Mesendoderm (in vitro differentiated cells): Measurements from ENCODE around the gene CTBP1.

Experiments used
- DNase-seq: peaks from one replicate; pipeline ENCODE4 v3.0.0; 2013
- H2AK5ac ChIP-seq: 2 replicates; pipeline ENCODE4 v1.6.1; 2013; ENCODE audit warnings: low read length, inconsistent platforms
- H2BK120ac ChIP-seq: 2 replicates; pipeline ENCODE4 v1.6.1; 2013; ENCODE audit warnings: low read depth, mild to moderate bottlenecking, low read length, moderate library complexity, mixed read lengths
- H2BK15ac ChIP-seq: replicated peaks from 2 replicates; pipeline ENCODE4 v1.6.1; 2013; ENCODE audit warnings: low read depth, mild to moderate bottlenecking, moderate library complexity
- H2BK5ac ChIP-seq: 2 replicates; pipeline ENCODE4 v1.6.1; 2013; ENCODE audit warnings: low read length, inconsistent platforms
- H3K18ac ChIP-seq: 2 replicates; pipeline ENCODE4 v1.6.1; 2013; ENCODE audit warnings: mild to moderate bottlenecking, low read length, mixed read lengths
- H3K23ac ChIP-seq: one replicate; pipeline ENCODE4 v1.6.1; 2013; ENCODE audit warnings: low read length
- H3K27ac ChIP-seq: 2 replicates; pipeline ENCODE4 v1.5.1; 2013; ENCODE audit warnings: low read depth, mild to moderate bottlenecking, inconsistent platforms, low read length, moderate library complexity
- H3K27me3 ChIP-seq: 2 replicates; pipeline ENCODE4 v1.6.1; 2013; ENCODE audit warnings: low read length, control low read depth, mild to moderate bottlenecking, inconsistent platforms; ENCODE audit not compliant: insufficient read depth, poor library complexity
- H3K36me3 ChIP-seq: 2 replicates; pipeline ENCODE4 v1.6.1; 2013; ENCODE audit warnings: low read length, inconsistent platforms; ENCODE audit not compliant: control insufficient read depth, insufficient read depth
- H3K4ac ChIP-seq: one replicate; pipeline ENCODE4 v1.6.1; 2013; ENCODE audit warnings: low read depth, mild to moderate bottlenecking, low read length, moderate library complexity
- H3K4me1 ChIP-seq: 2 replicates; pipeline ENCODE4 v1.6.1; 2013; ENCODE audit warnings: low read depth, low read length, inconsistent platforms; ENCODE audit not compliant: control insufficient read depth
- H3K4me2 ChIP-seq: 2 replicates; pipeline ENCODE4 v1.6.1; 2013; ENCODE audit warnings: low read length
- H3K4me3 ChIP-seq: 2 replicates; pipeline ENCODE4 v1.5.1; 2013; ENCODE audit warnings: mild to moderate bottlenecking, low read length
- H3K56ac ChIP-seq: one replicate; pipeline ENCODE4 v1.6.1; 2013; ENCODE audit warnings: low read length
- H3K79me1 ChIP-seq: 2 replicates; pipeline ENCODE4 v1.6.1; 2013; ENCODE audit warnings: low read length, inconsistent platforms
- H3K79me2 ChIP-seq: 2 replicates; pipeline ENCODE4 v1.6.1; 2013; ENCODE audit warnings: mild to moderate bottlenecking, low read length; ENCODE audit not compliant: control insufficient read depth, insufficient read depth
- H3K9ac ChIP-seq: 2 replicates; pipeline ENCODE4 v1.6.1; 2013; ENCODE audit warnings: low read length, inconsistent platforms
- H4K5ac ChIP-seq: one replicate; pipeline ENCODE4 v1.6.1; 2013; ENCODE audit warnings: low read length
- H4K8ac ChIP-seq: one replicate; pipeline ENCODE4 v1.6.1; 2013; ENCODE audit warnings: low read depth, mild to moderate bottlenecking, control low read depth, low read length, moderate library complexity
- WGBS: extraction: QIAGEN DNeasy Blood & Tissue Kit; methylation state at CpG from one replicate; pipeline ENCODE4 v1.1.7; 2013; ENCODE audit warnings: low lambda C conversion rate, missing lambda C conversion rate; ENCODE audit not compliant: insufficient coverage; ENCODE audit errors: extremely low coverage; 5-methylcytosine and 5-hydroxymethylcytosine counted together

Gene CTBP1

DNA sequence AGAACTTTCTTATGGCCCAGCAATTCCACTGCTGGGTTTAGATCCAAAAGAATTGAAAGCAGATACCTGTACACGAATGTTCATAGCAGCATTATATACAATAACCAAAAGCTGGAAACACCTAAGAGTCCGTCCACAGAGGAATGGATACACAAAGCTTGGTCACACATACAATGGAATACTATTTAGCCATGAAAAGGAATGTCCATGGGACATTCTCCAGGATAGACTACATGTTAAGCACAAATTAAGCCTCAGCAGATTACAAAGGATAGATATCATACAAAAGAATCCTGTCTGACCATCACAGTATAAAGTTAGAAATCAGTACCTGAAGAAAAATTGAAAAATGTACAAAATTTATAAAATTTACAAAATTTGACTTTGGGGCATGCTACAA is 28.1 kb upstream of the CTBP1 start:
- no peaks in the 10 kb centered on the region for H3K4me1 ChIP-seq
- H3K18ac ChIP-seq: no peak overlapping the region
- no peak overlapping the region for H3K27ac ChIP-seq
- no peaks in the 10 kb centered on the region for H3K36me3 ChIP-seq
- H3K79me2 ChIP-seq: no peaks in the 10 kb centered on the region
- DNase-seq: no peak
- WGBS: no CpG with 5 or more reads among the region's 2 CpGs
- H4K5ac ChIP-seq: no peak overlapping the region
- no peaks in the 10 kb centered on the region for H3K79me1 ChIP-seq
- no peak overlapping the region for H3K4ac ChIP-seq
- H3K4me2 ChIP-seq: no peak overlapping the region
- no peak overlapping the region for H2BK15ac ChIP-seq
- H2AK5ac ChIP-seq: no peak overlapping the region
- H3K23ac ChIP-seq: no peak overlapping the region
- no peak overlapping the region for H3K4me3 ChIP-seq
- H2BK5ac ChIP-seq: no peak overlapping the region
- H3K27me3 ChIP-seq: no peaks in the 10 kb centered on the region
- no peak overlapping the region for H3K9ac ChIP-seq
- H3K56ac ChIP-seq: no peak overlapping the region
- H2BK120ac ChIP-seq: no peak overlapping the region
- H4K8ac ChIP-seq: no peak overlapping the region

DNA sequence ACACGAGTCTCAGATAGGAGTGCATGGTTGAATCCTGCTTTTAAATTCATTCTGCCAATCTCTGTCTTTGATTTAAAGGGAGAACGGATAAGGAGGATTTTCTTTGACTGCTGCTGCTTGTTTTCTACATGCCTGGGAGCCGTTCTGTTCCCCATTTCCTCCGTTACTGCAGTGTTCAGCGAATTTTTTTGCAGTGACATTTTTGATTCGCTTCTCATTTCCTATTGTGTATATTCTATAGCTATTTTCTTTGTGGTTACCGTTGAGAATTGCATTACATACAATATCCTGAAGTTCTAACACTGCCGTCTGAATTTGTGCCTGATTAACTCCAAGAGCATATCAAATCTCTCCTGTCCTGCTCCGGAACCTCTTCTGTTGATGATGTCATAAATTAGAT is 25.9 kb upstream of the CTBP1 start:
- Histone ChIP-seq H3K4me2 (no peak overlapping the region), H3K56ac (no peak overlapping the region), H3K27ac (no peak overlapping the region), H3K23ac (no peak overlapping the region), H3K27me3 (no peaks in the 10 kb centered on the region), H4K8ac (no peak overlapping the region), H3K4me1 (no peaks in the 10 kb centered on the region), H4K5ac (no peak overlapping the region), H2BK120ac (no peak overlapping the region), H3K36me3 (no peaks in the 10 kb centered on the region), H3K4ac (no peak overlapping the region), H3K18ac (no peak overlapping the region), H3K79me1 (no peaks in the 10 kb centered on the region), H2AK5ac (no peak overlapping the region), H2BK15ac (no peak overlapping the region), H2BK5ac (no peak overlapping the region), H3K79me2 (no peaks in the 10 kb centered on the region), H3K9ac (no peak overlapping the region), H3K4me3 (no peak overlapping the region)
- no CpG with 5 or more reads among the region's 9 CpGs for WGBS
- DNase-seq: no peak

DNA sequence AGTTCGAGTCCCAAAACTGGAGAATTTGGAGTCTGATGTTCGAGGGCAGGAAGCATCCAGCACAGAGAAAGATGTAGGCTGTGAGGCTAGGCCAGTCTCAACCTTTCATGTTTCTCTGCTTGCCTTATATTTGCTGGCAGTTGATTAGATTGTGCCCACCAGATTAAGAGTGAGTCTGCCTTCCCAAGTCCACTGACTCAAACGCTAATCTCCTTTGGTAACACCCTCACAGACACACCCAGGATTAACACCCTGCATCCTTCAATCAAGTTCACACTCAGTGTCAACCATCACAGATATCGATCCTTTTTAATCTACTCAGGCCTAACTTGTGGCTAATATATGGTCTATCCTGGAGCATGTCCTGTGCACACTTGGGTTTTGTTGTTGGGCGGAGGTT is 22.8 kb upstream of the CTBP1 start:
- no peaks in the 10 kb centered on the region for H3K79me2 ChIP-seq
- H3K4me2 ChIP-seq: no peak overlapping the region
- H3K9ac ChIP-seq: no peak overlapping the region
- H3K4me1 ChIP-seq: no peaks in the 10 kb centered on the region
- no peak overlapping the region for H2AK5ac ChIP-seq
- H3K4me3 ChIP-seq: no peak overlapping the region
- no peak for DNase-seq
- H2BK15ac ChIP-seq: no peak overlapping the region
- H4K8ac ChIP-seq: no peak overlapping the region
- H3K18ac ChIP-seq: no peak overlapping the region
- no peak overlapping the region for H3K27ac ChIP-seq
- no CpG with 5 or more reads among the region's 5 CpGs for WGBS
- no peak overlapping the region for H2BK5ac ChIP-seq
- H3K36me3 ChIP-seq: no peaks in the 10 kb centered on the region
- no peak overlapping the region for H3K56ac ChIP-seq
- no peak overlapping the region for H2BK120ac ChIP-seq
- H3K23ac ChIP-seq: no peak overlapping the region
- H3K79me1 ChIP-seq: no peaks in the 10 kb centered on the region
- no peak overlapping the region for H3K4ac ChIP-seq
- H4K5ac ChIP-seq: no peak overlapping the region
- no peaks in the 10 kb centered on the region for H3K27me3 ChIP-seq

DNA sequence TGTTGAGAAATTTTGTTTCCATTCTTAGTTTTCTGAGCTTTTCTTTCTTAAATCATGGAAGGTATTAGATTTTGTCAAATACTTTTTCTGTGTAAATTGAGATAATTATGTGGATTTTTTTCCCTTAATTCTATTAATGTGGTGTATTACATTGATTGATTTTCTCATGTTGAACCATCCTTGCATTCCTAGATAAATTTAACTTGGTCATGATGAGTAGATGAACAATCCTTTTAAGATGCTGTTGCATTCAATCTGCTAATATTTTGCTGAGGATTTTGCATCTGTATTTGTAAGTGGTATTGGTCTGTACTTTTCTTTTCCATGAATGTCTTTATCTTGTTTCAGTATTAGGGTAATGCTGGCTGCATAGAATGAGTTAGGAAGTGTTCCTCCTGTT is 20.3 kb upstream of the CTBP1 start:
- Histone ChIP-seq H3K36me3 (no peaks in the 10 kb centered on the region), H3K4me1 (no peaks in the 10 kb centered on the region), H2BK5ac (no peak overlapping the region), H2AK5ac (no peak overlapping the region), H3K4me2 (no peak overlapping the region), H3K27ac (no peak overlapping the region), H3K56ac (no peak overlapping the region), H3K27me3 (no peaks in the 10 kb centered on the region), H3K18ac (no peak overlapping the region), H3K79me1 (no peaks in the 10 kb centered on the region), H3K79me2 (no peaks in the 10 kb centered on the region), H4K5ac (no peak overlapping the region), H3K23ac (no peak overlapping the region), H2BK120ac (no peak overlapping the region), H3K4ac (no peak overlapping the region), H4K8ac (no peak overlapping the region), H3K9ac (no peak overlapping the region), H3K4me3 (no peak overlapping the region), H2BK15ac (no peak overlapping the region)
- DNase-seq: no peak

DNA sequence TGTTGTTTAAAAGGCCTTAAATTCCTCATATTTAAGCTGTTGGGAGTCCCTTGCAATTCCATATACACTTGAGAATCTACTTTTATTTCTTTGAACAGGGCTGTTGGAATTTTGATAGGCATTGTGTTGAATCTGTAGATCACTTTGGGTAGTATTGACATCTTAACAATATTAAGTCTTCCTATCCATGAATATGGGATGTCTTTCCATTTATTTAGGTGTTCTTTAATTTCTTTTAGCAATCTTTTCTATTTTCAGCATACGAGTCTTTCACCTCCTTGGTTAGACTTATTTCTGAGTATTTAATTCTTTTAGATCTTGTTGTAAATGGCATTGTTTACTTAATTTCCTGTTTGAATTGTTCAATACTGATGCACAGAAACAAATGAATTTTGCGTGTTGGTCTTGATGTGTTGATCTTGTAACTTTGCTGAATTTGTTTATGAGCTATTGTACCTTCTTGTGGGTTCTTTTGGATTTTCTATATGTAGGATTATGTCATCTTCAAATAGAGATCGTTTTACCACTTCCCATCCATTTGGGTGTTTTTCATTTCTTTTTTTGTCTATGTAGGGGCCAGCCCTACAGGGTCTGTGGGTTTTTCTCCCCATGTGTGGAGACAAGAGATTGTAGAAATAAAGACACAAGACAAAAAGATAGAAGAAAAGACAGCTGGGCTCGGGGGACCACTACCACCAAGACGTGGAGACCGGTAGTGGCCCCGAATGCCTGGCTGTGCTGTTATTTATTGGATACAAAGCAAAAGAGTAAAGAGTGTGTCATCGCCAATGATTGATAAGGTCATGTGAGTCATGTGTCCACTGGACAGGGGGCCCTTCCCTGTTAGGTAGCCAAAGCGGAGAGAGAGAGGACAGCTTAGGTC is 18.2 kb upstream of the CTBP1 start:
- Histone ChIP-seq H3K9ac (no peak overlapping the region), H3K79me1 (no peaks in the 10 kb centered on the region), H2AK5ac (no peak overlapping the region), H3K4me1 (no peaks in the 10 kb centered on the region), H3K36me3 (no peaks in the 10 kb centered on the region), H3K56ac (no peak overlapping the region), H3K23ac (no peak overlapping the region), H3K4me3 (no peak overlapping the region), H3K27me3 (no peaks in the 10 kb centered on the region), H3K27ac (no peak overlapping the region), H3K4ac (no peak overlapping the region), H3K18ac (no peak overlapping the region), H3K79me2 (no peaks in the 10 kb centered on the region), H2BK120ac (no peak overlapping the region), H2BK5ac (no peak overlapping the region), H4K5ac (no peak overlapping the region), H2BK15ac (no peak overlapping the region), H4K8ac (no peak overlapping the region), H3K4me2 (no peak overlapping the region)
- WGBS: no CpG with 5 or more reads among the region's 9 CpGs
- no peak for DNase-seq

DNA sequence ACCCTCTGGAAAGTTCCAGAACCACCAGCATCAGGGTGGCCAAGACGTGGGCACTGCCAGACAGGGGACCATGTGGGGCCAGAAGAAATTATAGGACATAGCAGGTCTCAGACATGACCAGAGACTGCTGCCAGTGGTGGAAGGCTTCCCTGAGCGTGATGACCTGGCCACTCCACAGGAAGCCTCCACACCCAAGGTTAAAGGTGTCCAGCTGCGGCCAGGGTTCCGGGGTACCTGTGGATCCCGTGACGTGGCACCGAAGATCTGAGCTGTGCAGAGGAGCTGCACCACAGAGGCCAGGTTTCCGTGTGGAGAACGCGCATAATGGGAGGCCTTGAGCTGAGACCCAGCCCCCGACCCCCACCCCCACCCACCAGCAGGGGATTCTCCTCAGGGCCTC is 16.4 kb upstream of the CTBP1 start:
- H3K4me3 ChIP-seq: no peak overlapping the region
- H3K27me3 ChIP-seq: no peaks in the 10 kb centered on the region
- H2BK5ac ChIP-seq: no peak overlapping the region
- no peak overlapping the region for H3K56ac ChIP-seq
- no CpG with 5 or more reads among the region's 11 CpGs for WGBS
- H3K4me2 ChIP-seq: no peak overlapping the region
- no peak overlapping the region for H3K4ac ChIP-seq
- no peak overlapping the region for H3K9ac ChIP-seq
- H3K36me3 ChIP-seq: no peaks in the 10 kb centered on the region
- H3K23ac ChIP-seq: no peak overlapping the region
- no peaks in the 10 kb centered on the region for H3K4me1 ChIP-seq
- no peak overlapping the region for H4K5ac ChIP-seq
- H4K8ac ChIP-seq: no peak overlapping the region
- H2BK120ac ChIP-seq: no peak overlapping the region
- H3K79me2 ChIP-seq: no peaks in the 10 kb centered on the region
- no peak overlapping the region for H2AK5ac ChIP-seq
- no peak for DNase-seq
- no peaks in the 10 kb centered on the region for H3K79me1 ChIP-seq
- no peak overlapping the region for H2BK15ac ChIP-seq
- no peak overlapping the region for H3K27ac ChIP-seq
- no peak overlapping the region for H3K18ac ChIP-seq
